ENCODE measurements around the gene KHDC1. TPM values are rescaled to one million over a fixed set of nuclear protein-coding genes. Genes with fewer than 3 reads are reported as not detected.
"Not testable (repeated sequence)": the region's sequence is repeated elsewhere in the genome, so short reads cannot be mapped to it uniquely, and the experiment has no call there.

KHDC1 gene
- polyA plus RNA-seq, 1 donor (not counting 4 experiments of a cell fraction or from before 2014, with no cell fraction given) = 0.55 TPM

GRCh38 chr6:73308712-73309534 is 45.9 kb upstream of the KHDC1 start:
- H3K9ac ChIP-seq (ENCODE audit: control insufficient read depth, extremely low read depth, insufficient read depth, low read length) = peak overlapping the region; percentile 43
- peaks cover 4% of the 10 kb centered on the region for H3K4me1 ChIP-seq (ENCODE audit: control insufficient read depth, extremely low read depth, insufficient read depth, low read length)
- H3K36me3 ChIP-seq (ENCODE audit: control insufficient read depth in 2 of 2, extremely low read depth in 1 of 2, insufficient read depth in 2 of 2, low read length in 2 of 2) = no peaks in the 10 kb centered on the region
- peak overlapping the region; percentile 80 for H3K4me2 ChIP-seq (ENCODE audit: control insufficient read depth, extremely low read depth, insufficient read depth, low read depth, low read length)
- no peaks in the 10 kb centered on the region for H3K9me1 ChIP-seq (ENCODE audit: control insufficient read depth, extremely low read depth, insufficient read depth, low read length)
- no peaks in the 10 kb centered on the region for H4K20me1 ChIP-seq (ENCODE audit: control insufficient read depth, extremely low read depth, insufficient read depth, low read length)
- H3K9me3 ChIP-seq (ENCODE audit: control insufficient read depth, low read depth, low read length) = no peaks in the 10 kb centered on the region
- TF ChIP-seq, protein P1, sequence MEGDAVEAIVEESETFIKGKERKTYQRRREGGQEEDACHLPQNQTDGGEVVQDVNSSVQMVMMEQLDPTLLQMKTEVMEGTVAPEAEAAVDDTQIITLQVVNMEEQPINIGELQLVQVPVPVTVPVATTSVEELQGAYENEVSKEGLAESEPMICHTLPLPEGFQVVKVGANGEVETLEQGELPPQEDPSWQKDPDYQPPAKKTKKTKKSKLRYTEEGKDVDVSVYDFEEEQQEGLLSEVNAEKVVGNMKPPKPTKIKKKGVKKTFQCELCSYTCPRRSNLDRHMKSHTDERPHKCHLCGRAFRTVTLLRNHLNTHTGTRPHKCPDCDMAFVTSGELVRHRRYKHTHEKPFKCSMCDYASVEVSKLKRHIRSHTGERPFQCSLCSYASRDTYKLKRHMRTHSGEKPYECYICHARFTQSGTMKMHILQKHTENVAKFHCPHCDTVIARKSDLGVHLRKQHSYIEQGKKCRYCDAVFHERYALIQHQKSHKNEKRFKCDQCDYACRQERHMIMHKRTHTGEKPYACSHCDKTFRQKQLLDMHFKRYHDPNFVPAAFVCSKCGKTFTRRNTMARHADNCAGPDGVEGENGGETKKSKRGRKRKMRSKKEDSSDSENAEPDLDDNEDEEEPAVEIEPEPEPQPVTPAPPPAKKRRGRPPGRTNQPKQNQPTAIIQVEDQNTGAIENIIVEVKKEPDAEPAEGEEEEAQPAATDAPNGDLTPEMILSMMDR (optimal IDR thresholded peaks at IDR 0.05 in 1 of 3, IDR thresholded peaks at IDR 0.05 in 1 of 3, conservative IDR thresholded peaks at IDR 0.05 in 1 of 3; ENCODE audit: extremely low read depth in 1 of 3, insufficient read depth in 2 of 3, low read length in 3 of 3) = no peak
- no peak for TF ChIP-seq EZH2 (IDR thresholded peaks at IDR 0.05; ENCODE audit: low read length)
- DNase-seq (ENCODE audit: low read depth, low spot score) (no peak), FAIRE-seq (no peak)
- peak overlapping the region; percentile 38 to 66 (median 59) for H3K4me3 ChIP-seq (ENCODE audit: control insufficient read depth in 2 of 3, extremely low read depth in 1 of 3, insufficient read depth in 2 of 3, low read depth in 1 of 3, low read length in 3 of 3)
- H2AFZ ChIP-seq (ENCODE audit: control insufficient read depth, low read length) = peak overlapping the region; percentile 87
- no peak overlapping the region for H3K27ac ChIP-seq (ENCODE audit: control insufficient read depth, insufficient read depth, low read length)
- peaks cover 11% of the 10 kb centered on the region for H3K27me3 ChIP-seq (ENCODE audit: control insufficient read depth, extremely low read depth, insufficient read depth, low read length)
- no peaks in the 10 kb centered on the region for H3K79me2 ChIP-seq (ENCODE audit: control insufficient read depth, insufficient read depth, low read length)
- dilution Hi-C loops (cut with MboI; ENCODE audit: extremely low pct_ligation_motif_present, low sequenced_read_pairs) = no loop called here

GRCh38 chr6:73303773-73304172 is 40.8 kb upstream of the KHDC1 start:
- FAIRE-seq; dilution Hi-C loops (cut with MboI; ENCODE audit: extremely low pct_ligation_motif_present, low sequenced_read_pairs); H3K79me2 ChIP-seq (ENCODE audit: control insufficient read depth, insufficient read depth, low read length): not testable (repeated sequence)

More at GRCh38 chr6:73303773-73304172, 40.8 kb upstream of the KHDC1 start:
- not testable (repeated sequence) for H3K9me3 ChIP-seq (ENCODE audit: control insufficient read depth, low read depth, low read length); H3K4me3 ChIP-seq (ENCODE audit: control insufficient read depth in 2 of 3, extremely low read depth in 1 of 3, insufficient read depth in 2 of 3, low read depth in 1 of 3, low read length in 3 of 3); H3K9ac ChIP-seq (ENCODE audit: control insufficient read depth, extremely low read depth, insufficient read depth, low read length); H4K20me1 ChIP-seq (ENCODE audit: control insufficient read depth, extremely low read depth, insufficient read depth, low read length); H3K9me1 ChIP-seq (ENCODE audit: control insufficient read depth, extremely low read depth, insufficient read depth, low read length); H3K4me2 ChIP-seq (ENCODE audit: control insufficient read depth, extremely low read depth, insufficient read depth, low read depth, low read length); H2AFZ ChIP-seq (ENCODE audit: control insufficient read depth, low read length); H3K36me3 ChIP-seq (ENCODE audit: control insufficient read depth in 2 of 2, extremely low read depth in 1 of 2, insufficient read depth in 2 of 2, low read length in 2 of 2); H3K4me1 ChIP-seq (ENCODE audit: control insufficient read depth, extremely low read depth, insufficient read depth, low read length); H3K27me3 ChIP-seq (ENCODE audit: control insufficient read depth, extremely low read depth, insufficient read depth, low read length); DNase-seq (ENCODE audit: low read depth, low spot score); H3K27ac ChIP-seq (ENCODE audit: control insufficient read depth, insufficient read depth, low read length)

All from keratinocyte (primary cell).